H54 (cell line): ENCODE data around the gene HOXA4.

ENCODE experiments used
- DNase-seq: peaks from one replicate; pipeline ENCODE4 v3.0.0; 2011; ENCODE audit warnings: low spot score, mixed read lengths; ENCODE audit not compliant: insufficient read length
- FAIRE-seq: peaks from 3 replicates; lab custom pipeline; 2011; peaks lifted over from hg19 to GRCh38; lab: Jason Lieb, UNC
- POLR2A ChIP-seq: IDR thresholded peaks from 2 replicates; pipeline ENCODE4 v1.6.1; 2011; ENCODE audit warnings: low read depth, mild to moderate bottlenecking, low read length

Gene HOXA4

GRCh38 chr7:27173511-27173955 lies 43.0 kb upstream of the HOXA4 start:
- peak; percentile 66 for TF ChIP-seq POLR2A
- DNase-seq, result peak; percentile 97
- FAIRE-seq, result no peak

DNA sequence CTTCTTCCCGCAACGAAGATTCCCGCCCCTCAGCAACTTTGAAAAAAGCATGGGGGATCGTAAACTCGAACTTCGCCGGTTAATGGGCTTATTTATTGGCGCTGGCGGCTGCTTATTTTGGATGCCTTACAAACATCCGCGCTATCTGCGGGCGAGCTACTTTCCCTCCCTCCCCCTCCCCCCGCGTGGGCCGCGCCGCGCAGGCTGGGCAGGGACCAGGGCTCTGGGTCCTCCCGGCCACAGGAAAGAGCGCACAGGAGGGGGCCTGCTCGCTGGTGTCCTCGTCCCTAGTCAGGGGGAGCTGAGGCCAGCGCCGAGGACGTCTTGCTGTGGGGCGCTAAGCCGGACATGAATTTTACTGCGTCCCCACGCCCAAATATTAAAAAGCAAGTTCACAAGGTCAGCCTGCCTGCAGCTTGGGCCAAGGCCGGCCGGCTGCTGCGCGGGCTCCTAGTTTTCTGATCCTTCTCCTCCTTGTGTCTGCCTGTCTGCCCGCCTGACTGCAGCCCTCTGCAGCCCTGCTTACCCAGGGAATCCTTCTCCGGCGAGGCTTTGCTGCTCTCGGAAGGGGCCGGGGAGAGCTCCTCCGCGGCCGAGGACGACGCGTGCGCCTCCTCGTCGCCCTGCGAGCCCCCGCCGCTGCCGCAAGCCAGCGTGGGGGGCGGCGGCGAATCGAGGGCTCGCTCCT lies 42.4 kb upstream of the HOXA4 start:
- DNase-seq (peak; percentile 83), FAIRE-seq (no peak)
- peak; percentile 81 for TF ChIP-seq POLR2A

GRCh38 chr7:27172315-27172774 lies 41.8 kb upstream of the HOXA4 start:
- TF ChIP-seq POLR2A, result no peak
- FAIRE-seq (no peak), DNase-seq (no peak)

DNA sequence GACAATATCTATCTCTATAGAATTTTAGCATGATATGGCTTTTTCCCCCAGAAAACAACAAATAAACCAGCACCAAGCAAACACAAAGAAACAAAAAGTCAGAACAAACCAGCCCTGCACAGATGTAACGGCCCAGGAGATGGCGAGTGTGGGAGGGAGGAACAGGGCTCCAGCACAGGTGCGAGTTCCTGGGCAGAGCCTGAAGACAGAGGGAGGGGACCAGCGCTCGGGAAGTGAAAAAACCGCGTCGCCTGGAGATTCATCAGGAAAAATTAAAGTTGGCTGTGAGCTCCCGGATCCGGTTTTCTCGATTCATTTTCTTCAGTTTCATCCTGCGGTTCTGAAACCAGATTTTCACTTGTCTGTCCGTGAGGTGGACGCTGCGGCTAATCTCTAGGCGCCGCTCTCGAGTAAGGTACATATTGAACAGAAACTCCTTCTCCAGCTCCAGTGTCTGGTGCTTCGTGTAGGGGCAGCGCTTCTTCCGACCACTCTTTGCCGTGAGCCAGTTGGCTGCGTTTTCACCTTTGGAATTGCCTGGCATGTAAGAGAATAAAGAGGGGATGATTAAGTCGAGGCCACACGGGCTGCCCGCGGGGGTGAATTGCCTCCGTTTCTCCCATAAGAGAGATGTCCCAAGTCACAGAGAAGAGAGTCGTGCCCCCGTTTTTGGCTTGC lies 41.2 kb upstream of the HOXA4 start:
- no peak for TF ChIP-seq POLR2A
- FAIRE-seq, result no peak
- no peak for DNase-seq

- FAIRE-seq, result no peak
- DNase-seq, result no peak
- TF ChIP-seq POLR2A, result no peak
Measured at GRCh38 chr7:27171325-27171636, 40.7 kb upstream of the HOXA4 start.

DNA sequence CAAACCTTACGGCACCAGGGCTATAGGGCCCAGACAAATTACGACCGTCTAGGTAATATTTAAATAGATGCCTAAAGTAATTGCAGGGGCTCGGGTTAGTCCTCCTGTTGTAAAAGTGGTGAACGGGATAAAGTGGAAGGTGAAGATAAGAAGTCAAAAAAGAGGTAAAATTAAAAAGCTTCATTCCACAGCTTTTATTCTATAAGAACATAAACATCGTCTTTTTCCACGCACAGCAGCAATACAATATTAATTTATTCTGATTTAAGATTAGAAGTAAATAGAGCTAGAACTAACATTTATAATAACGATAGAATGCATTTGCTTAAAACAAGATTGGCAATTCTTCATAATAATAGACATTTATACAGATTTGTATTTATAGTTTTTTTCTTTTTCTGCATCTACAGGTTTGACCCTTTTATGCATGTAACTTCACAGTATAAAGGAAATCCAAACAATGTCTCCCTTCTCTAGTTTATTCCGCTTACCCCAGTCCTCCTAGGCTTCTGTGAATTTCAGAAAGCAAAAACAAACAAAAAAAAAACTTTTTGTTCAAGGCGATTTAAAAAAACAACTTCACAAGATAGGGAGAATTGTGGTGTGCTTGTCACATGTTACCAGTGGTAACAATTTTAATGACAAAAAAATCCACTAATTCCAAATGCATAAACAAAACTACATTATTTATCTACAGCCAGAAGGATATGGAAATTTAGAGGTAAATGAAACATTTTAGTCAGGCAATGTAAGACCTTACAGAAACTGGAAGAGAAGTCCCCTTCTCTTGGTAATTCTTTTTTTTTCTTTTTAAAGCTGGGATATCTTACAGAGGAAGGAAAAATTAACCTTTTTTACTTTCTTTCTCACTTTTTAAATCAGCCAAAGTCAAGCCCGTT lies 40.1 kb upstream of the HOXA4 start:
- TF ChIP-seq POLR2A, result no peak
- no peak for DNase-seq
- FAIRE-seq, result no peak

GRCh38 chr7:27169658-27170425 lies 39.3 kb upstream of the HOXA4 start:
- FAIRE-seq (no peak), DNase-seq (no peak)
- TF ChIP-seq POLR2A, result no peak

DNA sequence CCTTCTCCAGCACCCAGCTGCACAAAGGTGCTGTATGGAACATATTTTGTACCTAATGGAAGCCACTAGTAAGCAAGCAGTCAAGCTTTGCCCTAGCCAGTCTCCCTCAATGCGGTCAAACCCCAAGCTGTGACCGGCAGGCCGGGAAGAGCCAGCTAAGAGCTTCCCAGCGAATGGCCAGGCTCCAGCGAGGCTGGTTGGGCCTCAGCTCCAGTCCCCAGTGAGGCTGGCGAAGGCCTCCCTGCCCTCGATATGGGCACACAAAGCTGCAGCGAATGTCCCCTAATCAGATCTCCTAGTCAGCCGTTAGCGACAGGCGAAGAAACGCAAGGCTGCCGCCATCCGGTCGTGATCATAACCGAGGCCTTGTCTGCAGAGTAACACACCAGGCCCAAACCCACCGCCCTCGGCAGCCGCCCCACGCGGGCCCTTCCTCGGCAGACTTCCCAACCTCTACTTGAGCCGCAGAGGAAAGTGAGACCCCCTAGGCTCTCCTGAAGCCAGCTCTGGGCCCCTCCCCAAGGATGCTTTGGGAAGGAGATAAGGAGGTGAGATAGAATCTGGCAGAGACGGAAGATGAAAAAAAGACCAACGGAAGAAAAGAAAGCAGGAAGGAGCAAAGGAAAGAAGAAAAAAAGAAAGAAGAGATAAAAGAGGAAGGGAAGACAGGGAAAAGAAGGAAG lies 37.8 kb upstream of the HOXA4 start:
- DNase-seq, result no peak
- no peak for FAIRE-seq
- no peak for TF ChIP-seq POLR2A

DNA sequence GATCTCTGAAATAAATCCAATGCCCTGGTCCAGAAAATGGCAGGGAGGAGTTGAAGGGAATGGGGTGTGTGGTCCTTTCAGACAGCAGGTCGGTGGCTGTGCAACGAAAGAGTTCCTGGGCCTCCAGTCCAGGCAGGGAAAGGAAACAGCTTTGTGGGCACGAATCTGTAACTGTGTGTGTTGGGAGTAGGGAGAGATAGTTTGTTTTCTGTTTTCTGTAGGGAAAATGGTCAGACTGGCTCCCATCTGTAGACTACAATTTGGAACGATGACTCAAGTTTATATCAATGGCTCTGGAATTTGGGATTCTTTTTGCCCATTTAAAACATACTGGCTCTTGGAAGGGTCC lies 37.3 kb upstream of the HOXA4 start:
- no peak for FAIRE-seq
- TF ChIP-seq POLR2A, result no peak
- no peak for DNase-seq

- DNase-seq, result no peak
- TF ChIP-seq POLR2A, result no peak
- no peak for FAIRE-seq
Measured at GRCh38 chr7:27166531-27167505, 36.3 kb upstream of the HOXA4 start.

DNA sequence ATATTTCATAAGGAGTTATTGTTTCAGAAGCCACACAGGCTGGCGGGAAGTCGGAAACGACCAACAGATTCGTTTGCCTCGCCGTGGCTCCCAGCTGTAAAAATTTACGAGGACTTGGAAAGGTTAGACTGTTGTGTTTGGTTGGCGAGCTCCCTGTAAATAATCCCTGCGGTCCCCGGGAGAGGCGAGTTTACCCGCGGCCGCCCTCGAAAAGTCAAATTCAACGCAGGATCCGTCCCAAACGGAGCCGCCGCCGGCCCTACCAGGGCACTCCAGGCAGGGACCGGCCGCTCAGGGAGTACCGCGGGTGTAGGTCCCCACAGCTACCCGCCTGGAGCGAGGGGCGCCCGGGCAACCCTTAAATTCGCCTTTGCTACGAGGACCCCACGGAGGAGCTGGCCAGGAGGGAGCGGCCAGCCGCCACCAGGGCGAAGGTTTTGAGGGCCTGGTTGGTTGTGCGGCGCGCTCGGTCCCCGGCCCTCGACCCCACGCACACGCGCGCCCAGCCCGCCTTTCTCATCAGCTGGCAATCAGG lies 35.5 kb upstream of the HOXA4 start:
- FAIRE-seq (no peak), DNase-seq (no peak)
- TF ChIP-seq POLR2A, result no peak
